GM21576 (cell line): ENCODE data around the gene FBRSL1.
"Not testable (repeated sequence)": the region's sequence is repeated elsewhere in the genome, so short reads cannot be mapped to it uniquely, and the experiment has no call there.

Experiments used
- ATAC-seq: cut with Tn5 transposase; IDR thresholded peaks from one replicate; pipeline ENCODE4 v1.9.1; 2021; ENCODE audit warnings: mild to moderate bottlenecking, moderate library complexity; ENCODE audit not compliant: unreplicated experiment

Gene FBRSL1

DNA sequence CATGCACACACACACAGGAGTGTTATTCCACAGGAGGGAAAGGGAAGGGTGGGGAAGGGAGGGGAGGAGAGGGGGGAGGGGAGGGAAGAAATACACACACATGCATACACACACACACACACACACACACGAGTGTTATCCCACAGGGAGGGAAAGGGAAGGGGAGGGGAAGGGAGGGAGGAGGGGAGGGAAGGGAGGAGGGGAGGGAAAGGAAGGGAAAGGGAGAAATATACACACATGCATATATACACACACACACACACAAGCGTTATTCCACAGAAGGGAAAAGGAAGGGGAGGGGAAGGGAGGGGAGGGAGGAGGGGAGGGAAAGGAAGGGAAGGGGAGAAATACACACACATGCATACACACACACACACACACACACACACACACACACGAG lies 19.6 kb upstream of the FBRSL1 start:
- no peak for ATAC-seq

DNA sequence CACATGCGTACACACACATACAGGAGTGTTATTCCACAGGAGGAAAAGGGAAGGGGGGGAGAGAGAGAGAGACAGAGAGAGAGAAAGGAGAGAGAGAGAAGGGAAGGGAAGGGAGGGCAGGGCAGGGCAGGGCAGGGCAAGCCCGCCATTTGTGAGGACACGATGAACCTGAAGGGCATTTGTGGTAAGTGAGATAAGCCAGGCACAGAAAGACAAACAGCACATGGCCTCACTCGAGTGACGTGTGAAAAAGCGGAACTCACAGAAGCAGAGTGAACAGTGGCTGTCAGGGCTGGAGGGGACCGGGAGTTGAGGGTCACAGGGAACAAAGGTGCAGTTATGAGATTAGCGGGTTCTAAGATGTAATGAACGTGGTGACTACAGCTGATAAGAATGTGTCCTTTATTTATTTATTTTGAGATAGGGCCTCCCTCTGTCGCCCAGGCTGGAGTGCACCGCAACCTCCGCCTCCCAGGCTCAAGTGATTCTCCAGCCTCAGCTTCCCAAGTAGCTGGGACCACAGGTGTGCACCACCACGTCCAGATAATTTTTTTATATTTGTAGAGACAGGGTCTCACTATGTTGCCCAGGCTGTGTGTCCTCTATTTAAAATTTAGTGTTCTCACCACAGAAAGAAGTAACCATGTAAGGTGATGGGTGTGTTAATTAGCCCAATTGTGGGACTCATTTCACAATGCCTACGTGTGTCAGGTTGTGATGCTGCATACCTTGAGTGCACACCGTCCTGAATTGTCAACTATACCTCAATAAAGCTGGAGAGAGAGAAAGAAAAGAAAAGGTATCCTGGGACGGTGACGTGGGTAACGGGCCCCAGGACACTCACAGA lies 18.7 kb upstream of the FBRSL1 start:
- peak; percentile 40 for ATAC-seq

DNA sequence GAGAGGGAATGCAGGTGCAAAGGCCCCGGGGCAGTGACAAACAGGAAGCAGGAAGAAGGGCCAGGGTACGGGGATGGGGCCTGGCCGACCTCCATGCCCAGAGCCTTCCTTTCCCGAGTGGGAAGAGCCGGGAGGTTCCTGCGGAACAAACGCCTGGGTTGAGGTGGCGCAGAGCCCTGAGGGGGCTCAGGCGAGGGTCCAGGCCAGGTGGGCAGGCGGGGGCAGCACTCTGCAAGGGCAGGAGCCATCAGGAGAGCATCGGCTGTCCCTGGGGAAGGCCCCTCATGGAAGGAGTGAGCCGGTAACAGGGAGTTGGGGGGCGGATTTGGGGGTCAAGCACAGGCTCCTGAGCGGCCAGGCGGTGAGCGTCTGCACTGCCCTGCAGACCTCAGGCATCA lies 18.1 kb upstream of the FBRSL1 start:
- ATAC-seq, result no peak

DNA sequence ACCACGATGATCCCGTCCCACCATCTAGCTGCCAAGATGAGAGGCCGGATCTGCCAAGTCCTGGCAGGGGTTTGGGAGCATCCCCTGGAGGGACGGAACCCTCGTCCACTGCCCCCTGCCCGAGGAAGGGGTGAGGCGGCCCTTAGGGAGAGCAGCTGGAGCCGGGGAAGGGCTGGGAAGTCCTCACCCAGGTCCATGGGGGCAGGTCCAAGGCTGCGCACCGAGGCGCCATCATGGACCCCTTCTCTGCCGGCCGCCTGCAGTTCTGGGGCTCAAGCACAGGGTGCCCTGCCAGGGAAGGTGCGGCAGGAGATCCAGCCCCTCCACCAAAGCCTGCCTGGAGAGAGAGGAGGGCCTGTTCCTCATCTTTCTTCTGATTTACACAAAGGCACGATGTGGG lies 17.6 kb upstream of the FBRSL1 start:
- ATAC-seq, result no peak

DNA sequence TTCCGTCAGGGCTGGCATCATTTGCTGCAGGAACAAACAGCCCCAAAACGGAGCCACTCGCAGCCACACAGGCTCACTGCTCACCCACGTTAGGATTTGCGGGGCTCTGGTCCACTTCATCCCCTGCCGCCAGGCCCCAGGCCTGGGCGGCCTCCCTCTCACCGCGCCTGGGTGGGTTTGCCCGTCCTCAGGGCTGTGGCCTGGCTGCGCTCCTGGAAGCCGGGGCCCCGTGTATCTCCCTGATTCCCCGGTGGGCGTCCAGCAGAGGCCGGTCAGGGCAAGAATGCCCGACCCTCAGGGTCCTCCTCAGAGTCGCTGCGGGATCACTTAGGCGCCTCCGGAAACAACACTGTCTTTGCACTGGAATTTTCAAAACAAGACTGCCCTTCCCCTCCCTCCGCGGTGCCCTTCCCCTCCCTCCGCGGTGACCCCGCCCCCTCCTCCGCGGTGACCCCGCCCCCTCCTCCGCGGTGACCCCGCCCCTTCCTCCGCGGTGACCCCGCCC lies 15.7 kb upstream of the FBRSL1 start:
- ATAC-seq, result no peak

DNA sequence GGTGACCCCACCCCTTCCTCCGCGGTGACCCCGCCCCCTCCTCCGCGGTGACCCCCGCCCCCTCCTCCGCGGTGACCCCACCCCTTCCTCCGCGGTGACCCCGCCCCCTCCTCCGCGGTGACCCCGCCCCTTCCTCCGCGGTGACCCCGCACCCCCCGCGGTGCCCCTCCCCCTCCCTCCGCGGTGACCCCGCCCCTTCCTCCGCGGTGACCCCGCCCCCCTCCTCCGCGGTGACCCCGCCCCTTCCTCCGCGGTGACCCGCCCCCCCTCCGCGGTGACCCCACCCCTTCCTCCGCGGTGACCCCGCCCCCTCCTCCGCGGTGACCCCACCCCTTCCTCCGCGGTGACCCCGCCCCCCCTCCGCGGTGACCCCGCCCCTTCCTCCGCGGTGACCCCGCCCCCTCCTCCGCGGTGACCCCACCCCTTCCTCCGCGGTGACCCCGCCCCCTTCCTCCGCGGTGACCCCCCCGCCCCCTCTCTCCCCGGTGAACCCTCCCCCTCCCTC lies 15.1 kb upstream of the FBRSL1 start:
- ATAC-seq, result not testable (repeated sequence)

DNA sequence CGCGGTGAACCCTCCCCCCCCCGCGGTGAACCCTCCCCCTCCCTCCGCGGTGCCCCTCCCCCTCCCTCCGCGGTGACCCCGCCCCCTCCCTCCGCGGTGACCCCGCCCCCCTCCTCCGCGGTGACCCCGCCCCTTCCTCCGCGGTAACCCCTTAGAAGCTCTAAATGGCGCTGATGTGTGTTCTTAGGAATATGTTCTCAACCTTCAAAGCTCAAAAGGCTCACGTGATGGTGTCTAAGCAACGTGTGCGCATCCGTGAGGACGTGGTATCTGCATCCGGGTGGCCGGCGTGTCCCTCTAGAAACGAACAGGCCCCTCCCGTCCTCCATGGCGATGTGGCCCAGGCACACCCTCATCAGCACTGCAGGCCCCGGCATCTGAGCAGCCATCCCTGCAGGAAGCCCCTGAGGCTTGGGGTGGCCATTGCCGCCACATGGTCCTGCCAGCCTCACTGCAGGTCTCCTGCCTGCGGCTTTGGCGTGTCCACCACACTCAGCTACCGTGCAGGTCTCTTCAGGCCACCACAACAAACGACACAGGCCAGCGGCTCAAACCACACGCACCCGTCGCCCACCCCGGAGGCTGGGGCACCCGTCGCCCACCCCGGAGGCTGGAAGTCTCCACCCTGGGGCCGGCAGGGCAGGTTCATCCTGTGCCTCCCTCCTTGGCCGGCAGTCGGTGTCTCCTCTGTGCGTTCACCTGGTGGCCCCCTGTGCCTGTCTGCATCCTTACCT lies 14.5 kb upstream of the FBRSL1 start:
- ATAC-seq, result no peak

DNA sequence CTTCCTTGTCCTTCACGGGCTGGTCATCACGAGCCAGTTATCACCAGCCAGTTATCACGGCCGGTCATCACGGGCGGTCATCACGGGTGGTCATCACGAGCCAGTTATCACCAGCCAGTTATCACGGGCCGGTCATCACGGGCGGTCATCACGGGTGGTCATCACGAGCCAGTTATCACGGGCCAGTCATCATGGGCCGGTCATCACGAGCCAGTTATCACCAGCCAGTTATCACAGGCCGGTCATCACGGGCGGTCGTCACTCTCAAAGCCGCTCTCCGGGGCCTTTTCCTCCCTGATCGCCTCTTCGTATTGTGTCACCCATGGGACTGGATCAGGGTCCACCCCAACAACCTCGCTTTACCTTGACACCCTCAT lies 13.9 kb upstream of the FBRSL1 start:
- ATAC-seq, result no peak

DNA sequence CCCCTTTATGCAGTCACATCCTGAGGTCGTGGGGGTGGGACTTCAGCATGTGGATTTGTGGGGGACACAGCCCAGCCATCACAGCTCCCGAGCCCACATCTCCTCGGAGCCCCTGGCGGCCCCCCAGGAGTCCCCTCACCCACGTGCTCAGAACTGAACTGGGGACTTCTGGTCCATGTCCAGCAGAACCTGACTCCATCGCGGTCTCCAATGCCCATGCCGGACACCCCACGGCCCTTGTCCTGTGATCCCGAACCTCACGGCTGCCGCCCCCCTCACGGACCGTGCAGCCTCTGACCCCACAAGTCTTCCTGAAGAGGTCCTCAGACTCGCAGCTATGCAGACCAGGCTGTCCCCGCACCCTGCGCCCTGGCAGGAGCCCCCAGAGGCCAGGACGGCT lies 13.5 kb upstream of the FBRSL1 start:
- ATAC-seq, result no peak

DNA sequence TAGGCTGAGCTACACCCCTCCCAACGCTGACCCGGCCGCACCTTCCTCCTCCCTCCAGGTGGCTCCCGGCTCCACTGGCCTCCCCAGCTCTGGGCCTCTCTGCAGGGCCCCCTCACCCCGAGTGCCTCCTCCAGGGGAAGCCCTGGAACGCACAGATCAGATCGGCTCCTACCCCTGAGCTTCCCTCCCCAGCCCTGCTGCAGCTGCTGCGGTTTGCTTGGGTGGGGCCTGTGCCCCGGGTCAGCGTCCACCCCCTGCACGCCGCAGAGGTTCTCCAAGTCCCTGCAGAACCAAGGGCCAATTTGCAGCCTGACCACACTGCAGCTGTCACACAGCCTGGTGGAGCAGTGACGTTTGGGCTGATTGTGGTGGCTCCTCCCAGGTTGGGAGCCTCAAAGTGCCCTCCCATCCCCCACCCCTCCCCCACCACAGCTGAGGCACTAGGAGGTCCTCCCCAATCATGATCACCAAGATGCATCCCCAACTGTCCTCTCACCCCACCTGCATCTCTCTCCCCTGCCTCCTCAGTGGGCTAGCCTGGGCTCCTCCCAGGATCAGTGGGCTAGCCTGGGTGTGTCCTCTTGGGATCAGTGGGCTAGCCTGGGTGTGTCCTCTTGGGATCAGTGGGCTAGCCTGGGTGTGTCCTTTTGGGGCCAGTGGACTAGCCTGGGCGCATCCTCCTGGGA lies 12.8 kb upstream of the FBRSL1 start:
- ATAC-seq, result no peak

DNA sequence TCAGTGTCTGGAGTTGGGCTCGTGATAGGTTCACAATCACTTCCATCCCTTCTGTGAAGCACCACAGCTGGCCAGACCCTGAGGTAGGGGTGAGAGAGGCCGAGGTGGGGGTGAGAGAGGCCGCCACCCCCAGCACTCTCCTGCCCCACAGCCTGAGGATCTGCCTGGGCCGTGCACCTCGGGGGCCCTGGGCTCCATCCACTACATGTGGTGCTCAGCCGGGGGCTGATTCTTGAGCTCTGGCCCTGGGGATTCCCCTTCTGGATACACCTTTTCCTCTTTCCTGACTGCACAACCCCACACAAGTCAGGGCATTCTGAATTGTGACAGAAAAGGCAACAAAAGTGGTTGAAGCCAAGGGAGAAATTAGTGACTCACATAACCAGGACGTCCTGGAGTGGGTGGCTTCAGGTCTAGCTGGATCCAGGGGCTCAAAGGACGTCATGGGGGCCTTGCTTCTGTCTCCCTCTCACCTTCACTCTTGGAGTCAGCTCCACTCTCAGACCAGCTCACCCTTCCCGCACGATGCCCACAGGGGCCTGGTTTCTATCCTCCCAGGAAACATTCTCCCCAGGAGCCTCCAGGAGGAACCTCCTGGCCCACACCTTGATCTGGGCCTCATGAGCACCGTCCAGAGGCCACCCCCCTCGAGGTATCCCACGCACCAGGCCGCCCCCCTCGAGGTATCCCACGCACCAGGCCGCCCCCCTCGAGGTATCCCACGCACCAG lies 12.1 kb upstream of the FBRSL1 start:
- no peak for ATAC-seq

DNA sequence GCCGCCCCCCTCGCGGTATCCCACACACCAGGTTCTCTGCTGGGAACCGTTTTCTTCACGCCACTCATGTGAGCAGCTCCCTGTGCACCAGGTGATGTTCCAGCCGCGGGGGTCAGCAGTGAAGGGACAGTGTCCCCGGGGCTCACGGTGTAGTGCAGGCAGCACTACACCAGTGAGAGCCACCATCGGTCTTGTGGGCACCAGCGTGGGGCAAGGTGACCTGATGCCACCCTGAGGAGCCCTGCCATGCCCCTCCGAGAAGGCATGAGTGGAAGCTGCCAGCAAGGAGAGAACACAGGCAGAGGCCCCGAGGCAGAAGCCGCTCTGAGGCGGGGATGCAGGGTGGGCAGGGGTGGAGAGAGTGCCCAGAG lies 11.5 kb upstream of the FBRSL1 start:
- no peak for ATAC-seq

DNA sequence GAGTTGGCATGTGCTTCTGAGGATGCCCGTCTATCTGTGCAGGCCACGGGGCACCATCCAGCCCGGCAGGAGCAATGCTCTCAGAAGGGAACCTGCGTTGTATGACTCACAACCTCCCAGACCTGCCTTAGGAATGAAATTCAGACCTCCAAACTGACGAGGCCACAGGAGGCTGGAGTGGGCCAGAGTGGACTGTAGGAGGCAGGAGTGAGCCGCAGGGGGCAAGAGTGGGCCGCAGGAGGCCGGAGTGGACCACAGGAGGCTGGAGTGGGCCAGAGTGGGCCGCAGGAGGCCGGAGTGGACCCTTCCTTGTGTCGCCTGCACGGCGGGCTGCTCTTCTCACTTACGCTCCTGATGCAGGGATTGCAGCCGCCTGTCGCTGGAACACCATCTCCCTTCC lies 11.1 kb upstream of the FBRSL1 start:
- ATAC-seq, result no peak

DNA sequence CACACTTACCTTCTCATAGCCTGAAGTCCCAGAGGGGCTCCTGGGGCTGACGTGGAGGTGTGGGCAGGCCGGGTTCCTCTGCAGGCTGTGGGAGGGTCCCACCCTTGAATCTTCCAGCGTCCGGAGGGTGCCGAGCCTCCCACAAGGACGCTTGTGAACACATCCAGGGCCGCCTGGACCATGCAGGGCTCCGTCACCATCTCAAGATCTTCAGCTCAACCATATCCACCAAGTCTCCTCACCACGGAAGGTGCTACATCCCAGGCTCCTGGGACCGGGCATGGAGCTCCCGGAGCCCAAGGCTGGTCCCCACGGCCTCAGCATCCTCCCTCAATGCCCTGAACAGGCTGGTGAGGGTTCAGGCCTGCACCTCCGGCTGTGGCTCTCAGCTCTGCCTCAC lies 10.7 kb upstream of the FBRSL1 start:
- ATAC-seq, result no peak

DNA sequence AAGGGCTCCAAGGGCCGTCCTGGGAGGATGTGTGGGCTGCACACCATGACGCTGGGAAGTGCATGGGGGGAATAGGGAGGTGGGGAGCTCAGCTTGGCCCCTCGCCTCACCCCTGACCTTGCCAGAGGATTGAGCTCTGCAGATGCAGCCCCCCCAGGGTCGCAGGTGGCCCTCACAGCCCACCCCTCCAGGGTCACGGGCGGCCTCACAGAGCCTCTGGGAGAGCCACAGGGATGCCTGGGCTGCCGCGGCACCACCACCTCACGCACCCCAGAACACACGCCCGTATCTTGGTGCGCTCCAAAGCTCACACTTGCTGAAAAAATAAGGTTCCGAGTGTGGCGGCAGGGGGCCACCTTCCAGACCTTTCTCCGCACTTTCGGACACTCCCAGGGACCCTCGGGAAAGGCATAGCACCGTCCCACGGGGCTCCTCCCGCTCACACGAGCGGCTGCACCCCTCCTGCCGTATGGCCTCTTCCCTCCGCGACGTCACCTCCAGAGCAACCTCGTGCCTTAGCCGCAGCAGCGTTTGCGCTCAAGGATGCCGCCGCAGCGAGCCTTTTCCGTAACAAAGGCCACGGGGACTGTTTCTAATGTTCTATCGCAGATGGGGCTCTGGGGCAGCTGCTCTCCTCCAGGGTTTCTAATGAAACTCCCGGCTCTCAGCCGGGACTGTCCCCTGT lies 9.9 kb upstream of the FBRSL1 start:
- ATAC-seq, result no peak

DNA sequence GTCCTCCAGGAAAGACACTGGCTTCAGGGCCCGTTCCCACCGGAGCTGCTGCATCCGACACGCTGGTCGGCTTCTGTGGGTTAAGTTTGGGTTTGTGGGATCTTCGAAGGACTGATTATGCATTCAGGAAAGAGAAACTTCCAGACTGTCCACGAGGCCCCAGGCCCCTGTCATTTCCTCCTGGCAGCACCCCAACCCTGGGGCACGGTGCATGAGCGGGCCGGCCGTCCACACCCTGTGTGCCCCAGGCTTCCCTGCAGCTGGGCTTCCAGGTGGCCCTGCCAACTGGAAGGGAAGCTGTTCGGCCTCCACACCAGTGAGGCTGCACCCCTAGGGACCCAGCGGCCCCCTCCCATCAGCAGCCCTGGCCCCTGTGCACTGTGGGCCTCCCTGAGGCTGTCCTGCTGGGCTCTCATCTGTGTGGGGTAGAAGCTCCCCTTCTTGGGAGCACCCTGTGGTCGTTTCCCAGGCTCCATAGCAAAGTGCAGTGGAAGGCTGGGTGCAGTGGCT lies 9.3 kb upstream of the FBRSL1 start:
- no peak for ATAC-seq

DNA sequence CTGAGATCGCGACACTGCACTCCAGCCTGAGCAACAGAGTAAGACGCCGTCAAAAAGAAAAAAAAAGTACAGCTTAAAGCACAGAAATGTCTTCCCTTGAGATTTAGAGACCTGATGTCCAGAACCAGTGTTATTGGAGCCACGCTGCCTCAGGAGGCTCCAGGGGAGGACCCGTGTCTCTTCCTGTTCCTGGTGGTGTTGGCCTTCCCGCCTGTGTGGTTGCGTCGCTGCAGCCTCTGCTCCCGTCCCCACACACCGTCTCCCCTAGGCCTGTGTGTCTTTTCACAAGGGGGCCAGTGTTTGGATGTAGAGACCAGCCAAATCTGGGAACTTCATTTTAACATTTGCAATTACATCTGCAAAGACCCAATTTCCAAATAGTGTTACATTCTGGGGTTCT lies 8.6 kb upstream of the FBRSL1 start:
- no peak for ATAC-seq

DNA sequence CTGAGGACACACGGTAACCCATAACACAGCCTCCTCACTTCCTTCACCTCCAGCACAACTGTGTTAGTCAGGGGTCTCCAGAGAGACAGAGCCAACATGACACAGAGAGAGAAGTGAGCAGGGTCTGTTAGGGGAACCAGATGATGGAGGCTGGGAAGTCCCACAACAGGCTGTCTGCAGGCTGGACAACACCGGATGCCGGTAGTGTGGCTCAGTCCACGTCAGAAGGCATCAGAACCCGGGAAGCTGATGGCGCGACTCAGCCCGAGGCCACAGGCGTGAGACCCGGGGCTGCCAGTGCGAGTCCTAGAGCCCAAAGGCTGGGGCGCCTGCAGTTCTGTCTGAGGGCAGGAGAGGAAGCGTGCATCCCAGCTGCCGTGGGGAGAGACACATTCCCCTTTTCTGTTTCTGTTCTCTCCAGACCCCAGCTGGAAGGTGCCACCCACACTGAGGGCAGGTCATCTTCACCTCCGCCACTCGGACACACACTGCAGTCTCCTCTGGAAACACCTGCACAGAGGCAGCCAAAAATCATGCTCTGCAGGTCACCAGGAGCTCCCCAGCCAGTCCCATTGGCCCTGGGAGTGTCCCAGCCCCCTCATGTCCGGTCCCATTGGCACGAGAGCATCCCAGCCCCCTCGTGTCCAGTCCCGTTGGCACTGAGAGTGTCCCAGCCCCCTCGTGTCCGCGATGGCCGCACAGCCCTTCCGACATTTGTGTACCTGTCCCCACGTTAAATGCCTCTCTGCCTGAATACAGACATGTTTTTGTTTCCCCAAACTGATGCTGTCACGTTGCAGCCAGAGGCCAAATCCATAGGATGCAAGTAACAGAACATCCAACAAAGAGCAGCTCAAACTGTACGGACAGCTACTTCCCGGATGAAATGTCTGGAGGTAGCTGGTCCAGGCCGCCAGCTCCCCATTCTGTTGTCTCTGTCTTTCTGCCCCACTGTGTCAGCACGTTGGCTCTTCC lies 7.9 kb upstream of the FBRSL1 start:
- ATAC-seq, result no peak

DNA sequence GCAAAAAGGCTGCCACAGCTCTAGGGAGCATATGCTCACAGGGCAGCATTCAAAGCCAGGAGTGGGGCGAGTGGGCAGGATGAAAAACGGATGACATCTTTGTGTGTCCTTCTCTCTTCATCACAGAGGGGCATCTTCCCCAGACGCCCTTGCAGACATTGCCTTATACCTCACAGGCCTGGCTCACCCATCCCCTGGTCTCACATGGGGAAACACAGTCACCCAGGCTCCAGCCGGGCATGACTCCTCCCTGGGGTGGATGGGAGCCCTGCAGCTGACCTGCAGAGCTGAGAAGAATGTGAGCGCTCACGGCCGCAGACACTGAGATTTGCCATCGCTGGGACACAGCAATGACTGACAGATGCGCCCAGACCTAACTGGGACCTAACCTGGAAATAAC lies 7.2 kb upstream of the FBRSL1 start:
- ATAC-seq, result no peak
